ENCODE measurements around the gene ANKS4B.

DNA sequence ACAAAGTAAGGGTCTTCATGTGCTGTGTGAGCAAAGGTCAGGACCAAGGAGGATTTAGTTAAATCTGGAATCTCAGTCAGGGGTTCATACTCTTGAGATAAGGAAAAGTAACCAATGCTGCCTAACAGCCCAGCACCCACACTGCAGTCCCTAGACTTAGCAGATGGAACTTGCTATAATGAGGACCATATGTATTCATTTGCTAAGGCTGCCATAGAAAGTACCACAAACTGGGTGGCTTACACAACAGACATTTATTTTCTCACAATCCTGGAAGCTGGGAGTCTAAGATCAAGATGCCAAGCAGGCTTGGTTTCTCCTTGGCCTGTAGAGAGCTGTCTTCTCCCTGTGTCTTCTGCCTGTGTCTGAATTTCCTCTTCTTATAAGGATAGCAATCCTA lies 42.9 kb upstream of the ANKS4B start:
- no peak for TF ChIP-seq ZNF274 (IDR thresholded peaks at IDR 0.05; ENCODE audit: low read length)
- TF ChIP-seq ZNF274 (tag by site-specific recombination; IDR thresholded peaks at IDR 0.05; ENCODE audit: borderline replicate concordance), result no peak
- TF ChIP-seq, protein P1, sequence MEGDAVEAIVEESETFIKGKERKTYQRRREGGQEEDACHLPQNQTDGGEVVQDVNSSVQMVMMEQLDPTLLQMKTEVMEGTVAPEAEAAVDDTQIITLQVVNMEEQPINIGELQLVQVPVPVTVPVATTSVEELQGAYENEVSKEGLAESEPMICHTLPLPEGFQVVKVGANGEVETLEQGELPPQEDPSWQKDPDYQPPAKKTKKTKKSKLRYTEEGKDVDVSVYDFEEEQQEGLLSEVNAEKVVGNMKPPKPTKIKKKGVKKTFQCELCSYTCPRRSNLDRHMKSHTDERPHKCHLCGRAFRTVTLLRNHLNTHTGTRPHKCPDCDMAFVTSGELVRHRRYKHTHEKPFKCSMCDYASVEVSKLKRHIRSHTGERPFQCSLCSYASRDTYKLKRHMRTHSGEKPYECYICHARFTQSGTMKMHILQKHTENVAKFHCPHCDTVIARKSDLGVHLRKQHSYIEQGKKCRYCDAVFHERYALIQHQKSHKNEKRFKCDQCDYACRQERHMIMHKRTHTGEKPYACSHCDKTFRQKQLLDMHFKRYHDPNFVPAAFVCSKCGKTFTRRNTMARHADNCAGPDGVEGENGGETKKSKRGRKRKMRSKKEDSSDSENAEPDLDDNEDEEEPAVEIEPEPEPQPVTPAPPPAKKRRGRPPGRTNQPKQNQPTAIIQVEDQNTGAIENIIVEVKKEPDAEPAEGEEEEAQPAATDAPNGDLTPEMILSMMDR (tag by site-specific recombination; IDR thresholded peaks at IDR 0.05), result no peak
- TF ChIP-seq, protein P2, sequence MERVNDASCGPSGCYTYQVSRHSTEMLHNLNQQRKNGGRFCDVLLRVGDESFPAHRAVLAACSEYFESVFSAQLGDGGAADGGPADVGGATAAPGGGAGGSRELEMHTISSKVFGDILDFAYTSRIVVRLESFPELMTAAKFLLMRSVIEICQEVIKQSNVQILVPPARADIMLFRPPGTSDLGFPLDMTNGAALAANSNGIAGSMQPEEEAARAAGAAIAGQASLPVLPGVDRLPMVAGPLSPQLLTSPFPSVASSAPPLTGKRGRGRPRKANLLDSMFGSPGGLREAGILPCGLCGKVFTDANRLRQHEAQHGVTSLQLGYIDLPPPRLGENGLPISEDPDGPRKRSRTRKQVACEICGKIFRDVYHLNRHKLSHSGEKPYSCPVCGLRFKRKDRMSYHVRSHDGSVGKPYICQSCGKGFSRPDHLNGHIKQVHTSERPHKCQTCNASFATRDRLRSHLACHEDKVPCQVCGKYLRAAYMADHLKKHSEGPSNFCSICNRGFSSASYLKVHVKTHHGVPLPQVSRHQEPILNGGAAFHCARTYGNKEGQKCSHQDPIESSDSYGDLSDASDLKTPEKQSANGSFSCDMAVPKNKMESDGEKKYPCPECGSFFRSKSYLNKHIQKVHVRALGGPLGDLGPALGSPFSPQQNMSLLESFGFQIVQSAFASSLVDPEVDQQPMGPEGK (tag by site-specific recombination; IDR thresholded peaks at IDR 0.05), result no peak
- TF ChIP-seq ZNF561 (tag by site-specific recombination; IDR thresholded peaks at IDR 0.05; ENCODE audit: borderline replicate concordance), result no peak

Measured in HEK293 (cell line).